ENCODE results near the gene CCL22.
"Not testable (repeated sequence)": the region's sequence is repeated elsewhere in the genome, so short reads cannot be mapped to it uniquely, and the experiment has no call there.

Gene CCL22

DNA sequence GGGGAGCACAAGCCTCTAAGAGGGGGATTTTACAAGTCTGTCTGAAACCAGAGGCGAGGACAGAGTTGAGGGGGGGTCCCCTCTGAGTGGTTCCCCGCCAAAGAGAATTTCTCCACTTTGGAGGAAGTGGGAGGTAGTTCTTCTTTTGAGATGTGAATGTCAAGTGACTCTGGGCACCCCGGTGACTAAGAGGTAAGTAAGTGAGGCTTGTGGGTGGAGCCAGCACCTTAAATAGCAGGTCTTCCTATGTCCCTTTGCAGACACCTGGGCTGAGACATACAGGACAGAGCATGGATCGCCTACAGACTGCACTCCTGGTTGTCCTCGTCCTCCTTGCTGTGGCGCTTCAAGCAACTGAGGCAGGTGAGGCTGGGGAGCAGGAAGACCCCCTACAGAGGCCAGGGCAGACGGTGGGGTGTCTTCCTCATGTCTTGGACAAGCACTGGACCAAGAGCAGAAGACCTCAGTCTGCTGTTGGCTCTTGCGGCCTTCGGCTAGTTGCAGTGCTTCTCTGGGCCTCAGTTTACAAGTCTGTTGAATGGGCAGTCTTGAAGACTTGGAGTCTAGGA, at the start of gene CCL22:
Gene CCL22 (plus strand): TSS at position 257 of the 569 bp plus-strand sequence. CDS start 34 bp downstream, at position 291.
- DNase-seq, result no peak

- no peak for DNase-seq
These were observed 47.8 kb upstream of the CCL22 start for GRCh38 chr16:57310801-57311200.

- no peak for DNase-seq
These were observed 45.1 kb upstream of the CCL22 start for GRCh38 chr16:57313509-57313908.

GRCh38 chr16:57314161-57314785, 44.3 kb upstream of the CCL22 start:
- DNase-seq, result no peak

GRCh38 chr16:57315416-57315815, 43.2 kb upstream of the CCL22 start:
- DNase-seq, result no peak

DNA sequence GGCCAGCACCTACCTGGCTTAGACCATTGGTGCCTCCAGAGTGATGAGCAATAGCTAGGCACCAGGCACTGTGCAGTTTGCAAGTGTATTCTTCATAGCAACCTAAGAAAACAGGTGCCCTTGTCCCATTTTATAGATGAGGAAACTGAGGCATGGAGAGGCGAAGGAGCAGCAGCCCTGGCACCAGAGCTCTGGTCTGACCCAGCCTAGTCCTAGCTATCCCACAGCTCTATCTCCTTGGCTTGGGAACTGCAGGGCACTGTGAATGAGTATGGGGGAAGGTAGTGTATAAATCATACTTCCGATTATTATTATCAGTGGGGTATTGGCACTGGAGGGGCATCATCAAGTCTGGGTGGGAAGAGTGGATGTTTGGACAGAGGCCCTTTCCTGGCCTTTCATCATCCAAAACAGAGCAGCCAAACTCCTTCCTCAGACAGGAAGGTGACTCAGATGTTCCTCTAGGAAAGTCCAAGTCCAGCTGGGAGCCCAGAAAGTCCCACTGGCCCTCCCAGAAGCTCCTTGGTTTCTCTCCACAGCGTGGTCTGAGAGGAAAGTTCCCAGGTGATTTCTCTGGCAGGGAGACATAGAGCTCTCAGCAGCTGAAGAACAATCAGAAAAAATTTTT, 42.1 kb upstream of the CCL22 start:
- peak; percentile 70 to 75 for DNase-seq

- no peak for DNase-seq
These were observed 40.2 kb upstream of the CCL22 start for GRCh38 chr16:57318240-57318970.

- no peak for DNase-seq
These were observed 38.9 kb upstream of the CCL22 start for GRCh38 chr16:57319646-57320045.

GRCh38 chr16:57324749-57325148, 33.8 kb upstream of the CCL22 start:
- no peak for DNase-seq

- peak in 1 of 2 experiments; percentile 4 for DNase-seq
These were observed 33.1 kb upstream of the CCL22 start for GRCh38 chr16:57325458-57325857.

DNA sequence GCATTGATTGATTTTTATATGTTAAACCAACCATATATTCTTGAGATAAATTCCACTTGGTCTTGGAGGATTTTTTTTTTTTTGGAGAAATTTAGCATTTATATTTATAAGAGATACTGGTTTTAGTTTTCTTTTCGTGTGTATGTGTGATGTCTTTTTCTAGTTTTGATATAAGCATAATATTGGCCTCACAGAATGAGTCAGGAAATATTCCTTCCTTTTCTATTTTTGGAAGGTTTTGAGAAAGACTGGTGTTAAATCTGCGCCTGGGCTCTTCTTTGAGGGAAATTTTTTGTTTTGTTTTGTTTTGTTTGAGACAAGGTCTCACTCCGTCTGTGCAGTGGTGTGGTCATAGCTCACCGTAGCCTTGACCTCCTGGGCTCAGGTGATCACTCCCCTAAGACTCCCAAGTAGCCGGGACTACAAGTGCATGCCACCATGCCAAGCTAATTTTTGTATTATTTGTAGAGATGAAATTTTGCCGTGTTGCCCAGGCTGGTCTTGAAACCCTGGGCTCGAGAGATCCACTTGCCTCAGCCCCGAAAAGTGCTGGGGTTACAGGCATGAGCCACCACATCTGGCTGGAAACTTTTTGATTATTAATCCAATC, 28.8 kb upstream of the CCL22 start:
- no peak for DNase-seq

GRCh38 chr16:57331355-57331754, 27.2 kb upstream of the CCL22 start:
- no peak for DNase-seq

DNA sequence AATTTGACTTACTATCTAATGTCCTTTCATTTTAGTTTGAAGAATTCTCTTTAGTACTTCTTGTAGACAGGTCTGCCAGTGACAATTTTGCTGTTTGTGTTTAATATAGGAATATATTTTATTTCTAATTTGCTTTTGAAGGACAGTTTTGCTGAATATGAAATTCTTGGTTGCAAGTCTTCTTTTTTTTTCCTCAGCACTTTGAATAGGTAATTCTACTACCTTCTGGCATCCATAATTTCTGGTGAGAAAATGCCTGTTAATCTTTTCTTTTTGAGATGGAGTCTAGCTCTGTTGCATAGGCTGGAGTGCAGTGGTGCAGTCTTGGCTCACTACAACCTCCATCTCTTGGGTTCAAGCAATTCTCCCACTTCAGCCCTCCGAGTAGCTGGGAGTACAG, 25.2 kb upstream of the CCL22 start:
- DNase-seq, result no peak

- no peak for DNase-seq
These were observed 23.2 kb upstream of the CCL22 start for GRCh38 chr16:57335366-57335765.

- DNase-seq, result no peak
These were observed 17.5 kb upstream of the CCL22 start for GRCh38 chr16:57341062-57341440.

DNA sequence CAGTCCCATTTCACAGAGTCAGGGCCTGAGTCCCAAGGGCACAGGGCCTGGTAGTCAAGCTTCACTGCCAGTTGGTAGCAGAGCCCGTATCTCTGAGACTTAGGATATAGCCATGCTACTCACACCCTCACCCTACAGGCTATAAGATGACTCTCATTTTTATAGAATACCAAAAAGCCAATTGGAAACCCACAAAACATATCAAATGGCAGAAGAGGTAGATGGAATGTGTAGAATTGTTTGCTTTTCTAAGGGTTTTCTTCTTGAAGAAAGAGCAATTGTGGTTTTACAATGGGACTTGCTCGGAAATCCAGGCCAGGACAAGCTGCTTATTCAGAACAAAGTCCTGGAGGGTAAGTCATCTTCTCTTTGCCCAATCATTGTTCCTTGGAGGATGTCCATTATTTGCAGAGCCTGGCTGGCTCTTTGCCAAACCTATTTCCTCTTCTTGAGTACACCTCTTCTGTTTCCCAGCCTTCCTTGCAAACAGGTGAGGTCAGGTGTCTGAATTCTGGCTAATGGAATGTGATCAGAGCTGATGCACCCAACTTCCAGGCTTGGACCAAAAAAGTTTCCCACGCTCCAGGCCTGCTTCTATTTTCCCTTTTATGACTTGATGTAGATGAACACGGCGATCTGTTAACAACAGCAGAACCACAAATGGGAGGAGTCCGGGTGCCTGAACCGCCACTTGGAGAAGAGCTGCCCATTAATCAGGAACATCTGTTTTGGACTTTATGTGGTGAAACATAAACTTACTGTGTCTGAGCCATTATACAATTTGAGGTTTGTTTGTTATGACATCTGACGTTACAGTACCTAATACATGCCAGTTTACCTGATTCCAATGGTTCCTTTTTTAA, 16.9 kb upstream of the CCL22 start:
- no peak for DNase-seq

DNA sequence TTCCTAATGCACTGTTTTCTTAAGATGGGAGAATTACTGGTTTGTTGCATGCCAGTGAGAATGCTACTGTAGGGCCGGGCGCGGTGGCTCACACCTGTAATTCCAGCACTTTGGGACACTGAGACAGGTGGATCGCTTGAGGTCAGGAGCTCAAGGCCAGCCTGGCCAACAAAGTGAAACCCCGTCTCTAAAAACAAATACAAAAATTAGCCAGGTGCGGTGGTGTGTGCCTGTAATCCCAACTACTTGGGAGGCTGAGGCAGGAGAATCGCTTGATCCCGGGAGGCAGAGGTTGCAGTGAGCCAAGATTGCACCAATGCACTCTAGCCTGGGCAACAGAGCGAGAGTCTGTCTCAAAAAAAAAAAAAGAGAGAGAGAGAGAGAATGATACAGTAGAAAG, 16.0 kb upstream of the CCL22 start:
- DNase-seq, result not testable (repeated sequence)

DNA sequence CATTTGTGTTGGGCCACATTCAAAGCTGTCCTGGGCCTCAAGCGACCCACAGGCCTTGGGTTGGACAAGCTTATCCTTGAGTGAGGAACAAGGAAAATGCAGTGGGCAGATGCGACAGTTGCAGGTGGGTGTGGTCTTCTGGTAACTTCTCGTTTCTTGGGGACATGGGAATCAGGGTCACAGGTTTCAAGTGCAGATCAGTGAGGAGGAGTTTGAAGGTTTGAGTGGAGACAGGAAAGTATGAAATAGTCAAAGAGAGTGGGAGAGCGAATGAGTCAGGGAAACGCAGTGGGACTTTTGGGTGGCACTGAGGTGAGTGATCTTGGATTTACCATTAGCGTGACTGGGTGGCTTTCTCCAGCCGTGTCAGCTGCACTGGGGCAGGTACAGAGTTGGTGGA, 15.4 kb upstream of the CCL22 start:
- no peak for DNase-seq

- DNase-seq, result not testable (repeated sequence)
These were observed 14.5 kb upstream of the CCL22 start for GRCh38 chr16:57344094-57344493.

GRCh38 chr16:57345021-57345420, 13.6 kb upstream of the CCL22 start:
- no peak for DNase-seq

DNA sequence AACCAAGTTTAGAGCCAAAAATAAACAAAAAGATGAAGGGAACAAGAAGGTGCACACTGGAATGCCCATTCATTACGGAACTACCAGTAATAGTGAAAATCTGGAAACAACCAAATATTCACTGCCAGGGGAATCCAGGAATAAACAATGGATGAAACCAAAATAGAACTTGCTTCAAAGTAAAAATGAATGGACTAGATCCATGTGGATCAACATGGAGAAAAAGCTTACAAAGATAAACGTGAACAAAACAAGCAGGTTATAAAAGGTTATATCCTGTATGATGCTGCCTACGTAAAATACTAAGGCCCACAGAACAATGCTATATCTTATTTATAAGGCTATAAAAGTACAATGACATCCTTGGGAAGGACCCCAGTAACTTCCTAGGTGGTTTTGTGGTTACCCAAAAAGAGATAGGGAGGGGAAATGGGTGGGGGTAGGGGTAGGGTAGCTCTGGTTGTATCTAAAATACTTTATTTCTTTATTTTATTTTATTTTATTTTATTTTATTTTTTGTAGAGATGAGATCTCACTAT, 12.8 kb upstream of the CCL22 start:
- DNase-seq, result no peak

GRCh38 chr16:57347858-57348257, 10.7 kb upstream of the CCL22 start:
- DNase-seq, result no peak

Data from SW 1271 (cell line).